NCI-H1048 (cell line): Measurements from ENCODE around the gene PPP2R2B.
A peak's percentile ranks its signal among the peaks of the same experiment; 100 is the strongest.

ENCODE experiments used
- DNase-seq: peaks from one replicate; lab custom pipeline; 2025; lab: John Stamatoyannopoulos, UW

Gene PPP2R2B

DNA sequence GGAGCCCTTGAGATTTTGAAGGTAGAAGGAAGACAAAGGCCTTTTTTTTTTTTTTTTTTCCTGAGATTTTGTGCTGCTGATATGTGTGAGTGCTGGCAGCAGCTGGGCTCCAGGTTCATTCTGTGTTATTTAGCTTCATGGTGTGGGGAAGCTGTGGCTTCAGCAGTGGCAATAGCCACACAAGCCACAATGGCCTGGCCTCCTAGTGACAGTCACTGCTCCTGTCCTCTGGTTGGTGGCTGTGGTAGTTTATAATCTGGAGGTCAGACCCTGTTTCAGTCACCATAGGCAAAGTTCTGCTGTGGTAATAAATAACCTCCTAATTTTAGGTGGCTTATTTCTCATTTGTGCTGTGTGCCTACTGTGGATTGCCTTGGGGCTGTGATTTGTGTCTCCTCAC, 334.3 kb downstream of the PPP2R2B start:
- DNase-seq = no peak

DNA sequence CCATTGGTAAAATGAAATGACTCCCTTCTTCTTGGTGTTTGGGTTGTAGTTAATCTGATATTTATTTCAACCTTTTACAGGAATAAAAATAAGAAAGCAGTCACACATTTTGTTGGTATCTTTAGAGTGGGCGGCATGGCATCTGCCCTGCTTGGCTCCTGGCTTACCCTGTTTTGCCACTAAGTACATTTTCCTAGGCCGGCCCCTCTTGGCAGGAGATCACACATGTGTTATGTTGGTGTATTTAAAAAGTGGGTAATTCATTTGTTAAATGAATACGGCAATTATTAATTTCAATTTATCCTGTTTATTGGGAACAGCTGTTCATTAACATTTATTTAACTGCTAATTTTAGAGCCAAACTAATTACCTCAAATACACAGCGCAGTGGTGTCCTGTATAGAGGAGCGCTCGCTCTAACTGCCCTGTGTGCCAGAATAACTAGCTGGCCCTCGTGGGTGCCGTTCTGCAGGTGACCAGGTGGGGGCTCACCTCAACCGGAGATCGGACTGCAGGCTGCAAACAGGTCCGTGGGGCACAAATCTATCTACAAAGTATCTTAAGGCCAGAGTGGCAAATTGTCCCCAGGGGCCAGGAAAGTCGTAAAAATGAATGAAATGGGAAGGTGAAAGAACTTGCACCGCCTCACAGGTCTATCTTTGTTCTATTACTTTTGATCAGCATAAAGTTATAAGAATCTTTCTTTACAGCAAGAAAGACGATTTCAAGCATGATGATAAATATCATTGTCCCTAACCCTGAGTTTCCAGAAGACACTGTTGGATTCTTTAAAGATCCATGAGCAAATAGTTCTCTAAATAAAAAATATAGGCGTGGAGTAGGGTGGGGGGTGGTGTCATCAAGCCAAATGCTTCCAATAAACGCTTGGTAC, 336.4 kb downstream of the PPP2R2B start:
- DNase-seq = peak; percentile 23

DNA sequence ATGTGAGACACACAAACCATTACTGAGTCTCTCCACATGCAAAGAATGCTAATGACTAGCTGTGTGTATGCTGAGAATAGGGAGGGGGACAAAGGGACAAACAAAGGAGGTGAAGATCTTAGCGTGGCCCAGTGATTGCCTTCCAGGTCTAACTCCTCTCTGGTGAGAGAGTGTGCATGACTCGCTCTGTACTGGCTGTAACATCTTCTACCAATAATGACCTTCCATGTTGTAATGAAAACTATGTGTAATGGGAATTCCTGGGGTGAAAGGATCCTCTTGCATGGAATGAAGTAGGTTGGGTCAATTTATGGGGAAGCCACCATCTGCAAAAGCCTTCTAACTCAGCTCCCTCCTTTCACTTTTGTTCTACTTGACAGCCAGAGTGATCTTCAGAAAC, 338.1 kb downstream of the PPP2R2B start:
- DNase-seq = no peak

DNA sequence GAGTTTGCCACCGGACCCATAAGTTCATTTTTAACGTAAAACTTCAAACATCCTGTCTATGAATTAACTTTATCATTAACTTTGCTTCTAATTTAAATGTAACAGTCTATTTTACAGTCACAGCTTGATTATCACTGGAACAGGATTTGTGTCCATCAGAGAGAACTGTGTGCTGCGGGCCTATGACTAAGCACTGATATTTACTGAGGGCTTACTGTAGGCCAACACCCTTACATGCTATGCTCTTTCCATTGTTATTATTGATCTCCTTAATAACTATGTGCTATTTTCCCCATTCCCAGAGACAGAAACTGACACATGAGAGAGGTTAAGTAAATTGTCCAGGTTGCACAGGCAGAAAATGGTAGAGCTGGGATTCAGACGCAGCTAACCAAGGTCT, 338.6 kb downstream of the PPP2R2B start:
- no peak for DNase-seq

DNA sequence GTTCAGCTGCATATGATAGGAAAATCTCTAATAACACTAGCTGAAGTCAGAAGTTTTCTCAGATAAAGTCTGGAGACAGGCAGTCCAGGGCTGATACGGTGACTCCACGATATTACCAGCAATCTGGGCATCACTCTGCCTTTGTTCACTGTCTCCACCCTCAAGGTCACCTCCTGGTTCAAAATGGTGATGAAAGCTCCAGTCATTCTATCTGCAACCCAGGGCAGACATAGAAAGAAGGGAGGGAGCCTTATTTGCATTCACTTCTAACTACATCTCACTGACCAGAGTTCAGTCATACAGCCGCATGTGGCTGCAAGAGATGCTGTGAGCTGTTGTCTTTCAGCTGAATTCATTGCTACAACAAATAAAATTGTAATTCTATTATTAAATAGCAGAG, 340.1 kb downstream of the PPP2R2B start:
- DNase-seq = no peak

DNA sequence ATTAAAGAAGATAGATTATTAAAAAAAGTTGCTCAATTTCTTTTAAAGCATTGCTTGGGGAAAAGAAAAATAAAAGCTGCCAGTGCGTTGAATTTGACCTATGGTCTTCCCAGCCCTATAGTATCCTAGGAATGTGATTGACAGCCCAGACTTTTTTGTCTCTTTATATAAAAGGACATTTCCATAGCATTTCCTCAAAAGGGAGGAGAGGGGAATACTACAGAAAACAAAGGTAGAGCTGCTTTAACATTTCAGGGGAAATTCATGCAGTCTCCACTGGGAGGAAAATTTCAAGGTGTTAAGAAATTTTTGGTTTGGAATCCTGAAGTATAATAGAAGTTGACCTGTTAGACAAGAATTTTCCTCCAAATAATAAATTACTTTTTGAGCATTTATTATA, 344.7 kb downstream of the PPP2R2B start:
- DNase-seq = no peak

DNA sequence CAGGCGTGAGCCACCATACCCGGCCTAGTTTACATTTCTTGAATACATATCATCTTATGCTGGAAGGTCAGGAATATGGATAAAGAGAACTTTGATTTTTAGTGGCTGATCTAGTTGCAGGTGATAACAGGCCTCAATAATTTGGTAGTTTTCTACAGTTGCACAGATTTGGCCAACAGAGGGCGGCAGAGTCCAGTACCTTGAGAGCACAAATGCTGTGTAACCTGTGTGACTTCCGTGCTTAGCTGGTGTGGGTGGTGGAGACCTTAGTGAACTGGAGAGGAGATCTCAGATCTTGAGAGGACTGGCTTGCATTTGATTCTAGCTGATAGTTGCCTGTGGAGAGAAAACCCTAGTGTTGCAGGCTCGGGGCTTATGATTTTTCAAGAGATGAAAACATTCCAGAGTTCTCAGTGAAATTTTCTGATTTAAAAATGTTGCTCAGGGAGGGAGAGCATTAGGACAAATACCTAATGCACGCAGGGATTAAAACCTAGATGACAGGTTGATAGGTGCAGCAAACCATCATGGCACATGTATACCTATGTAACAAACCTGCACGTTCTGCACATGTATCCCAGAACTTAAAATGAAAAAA, 345.2 kb downstream of the PPP2R2B start:
- DNase-seq = peak; percentile 29
